HepG2 (cell line): Measurements from ENCODE around the gene STK39. TPM values are rescaled to one million over a fixed set of nuclear protein-coding genes. Genes with fewer than 3 reads are reported as not detected.
A peak's percentile ranks its signal among the peaks of the same experiment; 100 is the strongest.

Experiments used
- ASH2L ChIP-seq: fragments of 300-600, 200-600 bp; sonication (generic); IDR thresholded peaks from 2 replicates; pipeline ENCODE4 v1.7.0; 2017; ENCODE audit warnings: low read depth, mild to moderate bottlenecking, moderate library complexity, mixed read lengths, low read length; ENCODE audit not compliant: insufficient read length
- ELF3 ChIP-seq: IDR thresholded peaks from 2 replicates; pipeline ENCODE4 v1.6.1; 2016; ENCODE audit warnings: missing genetic modification reagents, missing compliant biosample characterization
- FOXA3 ChIP-seq: IDR thresholded peaks from 2 replicates; pipeline ENCODE4 v1.6.1; 2016; ENCODE audit warnings: missing genetic modification reagents, missing compliant biosample characterization
- HDAC2 ChIP-seq: sonication (generic); formaldehyde crosslinking; IDR thresholded peaks from 2 replicates; pipeline ENCODE4 v1.4.0; 2020; ENCODE audit warnings: missing genetic modification reagents
- HMGA1 ChIP-seq: sonication (generic); formaldehyde crosslinking; conservative IDR thresholded peaks from 2 replicates; pipeline ENCODE4 v1.4.0; 2020; ENCODE audit warnings: missing genetic modification reagents
- HOXA5 ChIP-seq: sonication (generic); formaldehyde crosslinking; IDR thresholded peaks from 2 replicates; pipeline ENCODE4 v1.4.0; 2020; ENCODE audit warnings: missing genetic modification reagents
- HOXD1 ChIP-seq: sonication (generic); formaldehyde crosslinking; IDR thresholded peaks from 2 replicates; pipeline ENCODE4 v1.5.0; 2020; ENCODE audit warnings: missing genetic modification reagents
- PITX1 ChIP-seq: sonication (generic); formaldehyde crosslinking; IDR thresholded peaks from 2 replicates; pipeline ENCODE4 v1.5.1; 2020; ENCODE audit warnings: mild to moderate bottlenecking, missing genetic modification reagents
- POLR2A ChIP-seq, 2 experiments: IDR thresholded peaks; 2 replicates each; pipeline ENCODE4 v1.6.1; 2011; ENCODE audit warnings: low read depth in 2 of 2, low read length in 2 of 2, mild to moderate bottlenecking in 1 of 2, moderate library complexity in 1 of 2; ENCODE audit not compliant: insufficient read depth in 1 of 2
- TCF7 ChIP-seq: sonication (generic); IDR thresholded peaks from 2 replicates; pipeline ENCODE4 v1.6.1; 2016; ENCODE audit warnings: antibody characterized with exemption, low read depth
- ZNF432 ChIP-seq: sonication (generic); formaldehyde crosslinking; IDR thresholded peaks from 2 replicates; pipeline ENCODE4 v1.5.0; 2020; ENCODE audit warnings: missing genetic modification reagents, mild to moderate bottlenecking, borderline replicate concordance
- ZNF558 ChIP-seq: sonication (generic); formaldehyde crosslinking; IDR thresholded peaks from 2 replicates; pipeline ENCODE4 v1.9.0; 2022; ENCODE audit warnings: mild to moderate bottlenecking, missing genetic modification reagents, borderline replicate concordance
- ZNF780A ChIP-seq: sonication (generic); formaldehyde crosslinking; IDR thresholded peaks from 2 replicates; pipeline ENCODE4 v1.8.0; 2022; ENCODE audit warnings: mild to moderate bottlenecking, missing genetic modification reagents, moderate library complexity
- polyA plus RNA-seq, 8 experiments: library from polyadenylated mRNA; depleted of rRNA in 3 of 8; stranded (reverse) in 7 of 8; unstranded in 1 of 8; fragments of >200 nt; fragmentation: Illumina TruSeq in 4 of 8; extraction: Trizol in 4 of 8; gene quantifications; 2 replicates each; pipeline versions ENCODE4 v1.2.1 to v1.2.3, GENCODE V29; 2011 to 2016; ENCODE audit warnings: low read depth in 4 of 8, missing spikeins in 1 of 8, mixed read lengths in 1 of 8; ENCODE audit not compliant: insufficient read depth in 1 of 8
- total RNA-seq, 5 experiments: library from RNA; depleted of rRNA; stranded (reverse); fragments of >200 nt; fragmentation: Illumina TruSeq; extraction: Trizol; gene quantifications; 2 replicates each; pipeline ENCODE4 v1.2.3, GENCODE V29; 2016; ENCODE audit warnings: low read depth in 1 of 5
- TF ChIP-seq, protein P1 (sequence below): sonication (generic); formaldehyde crosslinking; IDR thresholded peaks from 2 replicates; pipeline ENCODE4 v1.5.1; 2020; ENCODE audit warnings: mild to moderate bottlenecking, missing genetic modification reagents, borderline replicate concordance
- TF ChIP-seq, protein P2 (sequence below): sonication (generic); formaldehyde crosslinking; IDR thresholded peaks from 2 replicates; pipeline ENCODE4 v1.5.1; 2020; ENCODE audit warnings: mild to moderate bottlenecking, missing genetic modification reagents
- TF ChIP-seq, protein P3 (sequence below): sonication (generic); formaldehyde crosslinking; IDR thresholded peaks from 2 replicates; pipeline ENCODE4 v1.5.0; 2020; ENCODE audit warnings: mild to moderate bottlenecking, missing genetic modification reagents, moderate library complexity
- TF ChIP-seq, protein P4 (sequence below): sonication (generic); formaldehyde crosslinking; IDR thresholded peaks from 2 replicates; pipeline ENCODE4 v1.5.1; 2020; ENCODE audit warnings: mild to moderate bottlenecking, missing genetic modification reagents, moderate library complexity
- TF ChIP-seq, protein P5 (sequence below): sonication (generic); formaldehyde crosslinking; IDR thresholded peaks from 2 replicates; pipeline ENCODE4 v1.4.0; 2020; ENCODE audit warnings: missing genetic modification reagents, mild to moderate bottlenecking, borderline replicate concordance

The STK39 gene
- total and polyA plus RNA-seq, 2 of the 13 experiments (the other 11 are each of a cell fraction or from before 2014, with no cell fraction given), result 27.3 to 38.4 TPM

DNA sequence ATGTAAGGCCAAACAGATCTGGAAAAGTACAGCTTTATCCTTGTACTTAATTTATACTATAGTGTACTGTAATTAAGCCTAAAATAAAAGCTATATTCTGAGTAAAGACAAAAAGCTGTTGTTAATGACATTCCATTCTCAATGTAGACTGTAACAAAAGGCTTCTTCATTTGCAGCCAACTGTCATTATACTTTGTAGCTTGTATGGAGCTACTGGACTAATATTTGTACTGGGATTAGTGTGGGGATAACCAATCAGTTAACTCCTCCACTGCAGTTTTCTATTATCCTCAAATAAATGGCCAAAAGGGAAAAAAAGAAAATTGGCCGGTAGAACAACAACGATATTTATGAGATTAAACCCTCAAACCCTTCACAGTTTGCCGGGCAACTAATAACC, 66.5 kb downstream of the STK39 start (continued):
- TF ChIP-seq, protein P1, sequence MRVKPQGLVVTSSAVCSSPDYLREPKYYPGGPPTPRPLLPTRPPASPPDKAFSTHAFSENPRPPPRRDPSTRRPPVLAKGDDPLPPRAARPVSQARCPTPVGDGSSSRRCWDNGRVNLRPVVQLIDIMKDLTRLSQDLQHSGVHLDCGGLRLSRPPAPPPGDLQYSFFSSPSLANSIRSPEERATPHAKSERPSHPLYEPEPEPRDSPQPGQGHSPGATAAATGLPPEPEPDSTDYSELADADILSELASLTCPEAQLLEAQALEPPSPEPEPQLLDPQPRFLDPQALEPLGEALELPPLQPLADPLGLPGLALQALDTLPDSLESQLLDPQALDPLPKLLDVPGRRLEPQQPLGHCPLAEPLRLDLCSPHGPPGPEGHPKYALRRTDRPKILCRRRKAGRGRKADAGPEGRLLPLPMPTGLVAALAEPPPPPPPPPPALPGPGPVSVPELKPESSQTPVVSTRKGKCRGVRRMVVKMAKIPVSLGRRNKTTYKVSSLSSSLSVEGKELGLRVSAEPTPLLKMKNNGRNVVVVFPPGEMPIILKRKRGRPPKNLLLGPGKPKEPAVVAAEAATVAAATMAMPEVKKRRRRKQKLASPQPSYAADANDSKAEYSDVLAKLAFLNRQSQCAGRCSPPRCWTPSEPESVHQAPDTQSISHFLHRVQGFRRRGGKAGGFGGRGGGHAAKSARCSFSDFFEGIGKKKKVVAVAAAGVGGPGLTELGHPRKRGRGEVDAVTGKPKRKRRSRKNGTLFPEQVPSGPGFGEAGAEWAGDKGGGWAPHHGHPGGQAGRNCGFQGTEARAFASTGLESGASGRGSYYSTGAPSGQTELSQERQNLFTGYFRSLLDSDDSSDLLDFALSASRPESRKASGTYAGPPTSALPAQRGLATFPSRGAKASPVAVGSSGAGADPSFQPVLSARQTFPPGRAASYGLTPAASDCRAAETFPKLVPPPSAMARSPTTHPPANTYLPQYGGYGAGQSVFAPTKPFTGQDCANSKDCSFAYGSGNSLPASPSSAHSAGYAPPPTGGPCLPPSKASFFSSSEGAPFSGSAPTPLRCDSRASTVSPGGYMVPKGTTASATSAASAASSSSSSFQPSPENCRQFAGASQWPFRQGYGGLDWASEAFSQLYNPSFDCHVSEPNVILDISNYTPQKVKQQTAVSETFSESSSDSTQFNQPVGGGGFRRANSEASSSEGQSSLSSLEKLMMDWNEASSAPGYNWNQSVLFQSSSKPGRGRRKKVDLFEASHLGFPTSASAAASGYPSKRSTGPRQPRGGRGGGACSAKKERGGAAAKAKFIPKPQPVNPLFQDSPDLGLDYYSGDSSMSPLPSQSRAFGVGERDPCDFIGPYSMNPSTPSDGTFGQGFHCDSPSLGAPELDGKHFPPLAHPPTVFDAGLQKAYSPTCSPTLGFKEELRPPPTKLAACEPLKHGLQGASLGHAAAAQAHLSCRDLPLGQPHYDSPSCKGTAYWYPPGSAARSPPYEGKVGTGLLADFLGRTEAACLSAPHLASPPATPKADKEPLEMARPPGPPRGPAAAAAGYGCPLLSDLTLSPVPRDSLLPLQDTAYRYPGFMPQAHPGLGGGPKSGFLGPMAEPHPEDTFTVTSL, result peak; percentile 38; the same call in 1 of the 2 replicates
- no peak for TF ChIP-seq HMGA1 (CRISPR knock-in tag)
- TF ChIP-seq TCF7, result peak; percentile 76
- TF ChIP-seq ELF3 (CRISPR knock-in tag), result peak; percentile 74; the same call in 1 of the 2 replicates
- TF ChIP-seq, protein P2, sequence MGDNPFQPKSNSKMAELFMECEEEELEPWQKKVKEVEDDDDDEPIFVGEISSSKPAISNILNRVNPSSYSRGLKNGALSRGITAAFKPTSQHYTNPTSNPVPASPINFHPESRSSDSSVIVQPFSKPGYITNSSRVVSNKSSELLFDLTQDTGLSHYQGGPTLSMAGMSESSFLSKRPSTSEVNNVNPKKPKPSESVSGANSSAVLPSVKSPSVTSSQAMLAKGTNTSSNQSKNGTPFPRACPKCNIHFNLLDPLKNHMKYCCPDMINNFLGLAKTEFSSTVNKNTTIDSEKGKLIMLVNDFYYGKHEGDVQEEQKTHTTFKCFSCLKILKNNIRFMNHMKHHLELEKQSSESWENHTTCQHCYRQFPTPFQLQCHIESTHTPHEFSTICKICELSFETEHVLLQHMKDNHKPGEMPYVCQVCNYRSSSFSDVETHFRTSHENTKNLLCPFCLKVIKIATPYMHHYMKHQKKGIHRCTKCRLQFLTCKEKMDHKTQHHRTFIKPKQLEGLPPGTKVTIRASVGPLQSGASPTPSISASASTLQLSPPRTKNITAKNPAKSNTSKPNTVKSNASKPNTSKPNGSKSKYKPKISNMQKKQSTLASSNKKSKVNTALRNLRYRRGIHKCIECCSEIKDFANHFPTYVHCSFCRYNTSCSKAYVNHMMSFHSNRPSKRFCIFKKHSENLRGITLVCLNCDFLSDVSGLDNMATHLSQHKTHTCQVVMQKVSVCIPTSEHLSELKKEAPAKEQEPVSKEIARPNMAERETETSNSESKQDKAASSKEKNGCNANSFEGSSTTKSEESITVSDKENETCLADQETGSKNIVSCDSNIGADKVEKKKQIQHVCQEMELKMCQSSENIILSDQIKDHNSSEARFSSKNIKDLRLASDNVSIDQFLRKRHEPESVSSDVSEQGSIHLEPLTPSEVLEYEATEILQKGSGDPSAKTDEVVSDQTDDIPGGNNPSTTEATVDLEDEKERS (CRISPR knock-in tag), result peak; percentile 70
- peak; percentile 73 for TF ChIP-seq FOXA3 (CRISPR knock-in tag)
- TF ChIP-seq ASH2L, result peak; percentile 81
- TF ChIP-seq, protein P3, sequence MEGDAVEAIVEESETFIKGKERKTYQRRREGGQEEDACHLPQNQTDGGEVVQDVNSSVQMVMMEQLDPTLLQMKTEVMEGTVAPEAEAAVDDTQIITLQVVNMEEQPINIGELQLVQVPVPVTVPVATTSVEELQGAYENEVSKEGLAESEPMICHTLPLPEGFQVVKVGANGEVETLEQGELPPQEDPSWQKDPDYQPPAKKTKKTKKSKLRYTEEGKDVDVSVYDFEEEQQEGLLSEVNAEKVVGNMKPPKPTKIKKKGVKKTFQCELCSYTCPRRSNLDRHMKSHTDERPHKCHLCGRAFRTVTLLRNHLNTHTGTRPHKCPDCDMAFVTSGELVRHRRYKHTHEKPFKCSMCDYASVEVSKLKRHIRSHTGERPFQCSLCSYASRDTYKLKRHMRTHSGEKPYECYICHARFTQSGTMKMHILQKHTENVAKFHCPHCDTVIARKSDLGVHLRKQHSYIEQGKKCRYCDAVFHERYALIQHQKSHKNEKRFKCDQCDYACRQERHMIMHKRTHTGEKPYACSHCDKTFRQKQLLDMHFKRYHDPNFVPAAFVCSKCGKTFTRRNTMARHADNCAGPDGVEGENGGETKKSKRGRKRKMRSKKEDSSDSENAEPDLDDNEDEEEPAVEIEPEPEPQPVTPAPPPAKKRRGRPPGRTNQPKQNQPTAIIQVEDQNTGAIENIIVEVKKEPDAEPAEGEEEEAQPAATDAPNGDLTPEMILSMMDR (CRISPR knock-in tag), result no peak
- TF ChIP-seq, protein P4, sequence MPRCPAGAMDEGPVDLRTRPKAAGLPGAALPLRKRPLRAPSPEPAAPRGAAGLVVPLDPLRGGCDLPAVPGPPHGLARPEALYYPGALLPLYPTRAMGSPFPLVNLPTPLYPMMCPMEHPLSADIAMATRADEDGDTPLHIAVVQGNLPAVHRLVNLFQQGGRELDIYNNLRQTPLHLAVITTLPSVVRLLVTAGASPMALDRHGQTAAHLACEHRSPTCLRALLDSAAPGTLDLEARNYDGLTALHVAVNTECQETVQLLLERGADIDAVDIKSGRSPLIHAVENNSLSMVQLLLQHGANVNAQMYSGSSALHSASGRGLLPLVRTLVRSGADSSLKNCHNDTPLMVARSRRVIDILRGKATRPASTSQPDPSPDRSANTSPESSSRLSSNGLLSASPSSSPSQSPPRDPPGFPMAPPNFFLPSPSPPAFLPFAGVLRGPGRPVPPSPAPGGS (CRISPR knock-in tag), result no peak
- TF ChIP-seq HOXD1 (CRISPR knock-in tag), result no peak
- TF ChIP-seq ZNF780A, result no peak
- TF ChIP-seq, protein P5, sequence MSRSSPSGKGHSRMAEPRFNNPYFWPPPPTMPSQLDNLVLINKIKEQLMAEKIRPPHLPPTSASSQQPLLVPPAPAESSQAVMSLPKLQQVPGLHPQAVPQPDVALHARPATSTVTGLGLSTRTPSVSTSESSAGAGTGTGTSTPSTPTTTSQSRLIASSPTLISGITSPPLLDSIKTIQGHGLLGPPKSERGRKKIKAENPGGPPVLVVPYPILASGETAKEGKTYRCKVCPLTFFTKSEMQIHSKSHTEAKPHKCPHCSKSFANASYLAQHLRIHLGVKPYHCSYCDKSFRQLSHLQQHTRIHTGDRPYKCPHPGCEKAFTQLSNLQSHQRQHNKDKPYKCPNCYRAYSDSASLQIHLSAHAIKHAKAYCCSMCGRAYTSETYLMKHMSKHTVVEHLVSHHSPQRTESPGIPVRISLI (CRISPR knock-in tag), result peak; percentile 49; the same call in 1 of the 2 replicates
- peak; percentile 18; the same call in 1 of the 2 replicates for TF ChIP-seq HOXA5 (CRISPR knock-in tag)
- no peak for TF ChIP-seq POLR2A (IDR thresholded peaks at IDR 0.05; ENCODE audit: insufficient read depth in 1 of 2, low read depth in 2 of 2, low read length in 2 of 2)
- peak; percentile 66; the same call in 1 of the 2 replicates for TF ChIP-seq HDAC2 (CRISPR knock-in tag)
- no peak for TF ChIP-seq ZNF432 (CRISPR knock-in tag)
- TF ChIP-seq ZNF558 (CRISPR knock-in tag), result no peak
- TF ChIP-seq PITX1 (CRISPR knock-in tag), result peak; percentile 100
